T-helper 17 cell (primary cell): ENCODE measurements around the gene SLC25A31. TPM values are rescaled to one million over a fixed set of nuclear protein-coding genes. Genes with fewer than 3 reads are reported as not detected.

Experiments used
- ATAC-seq: fragments of 150-1000 bp; cut with Tn5 transposase; 2 replicates; pipeline ENCODE4 v1.10.0; 2021; ENCODE audit warnings: mild to moderate bottlenecking, moderate library complexity
- DNase-seq, 3 donors: peaks; one replicate each; pipeline versions ENCODE4 v3.0.0 to v3.0.0-alpha.2; 2020 to 2021
- H3K9me3 ChIP-seq: one replicate; pipeline ENCODE4 v1.7.0; 2013; ENCODE audit warnings: low read length, mild to moderate bottlenecking; ENCODE audit not compliant: control insufficient read depth, poor library complexity, severe bottlenecking
- H3K27ac Mint-ChIP-seq: one replicate; pipeline ENCODE4 v1.8.0; 2022; ENCODE audit warnings: mild to moderate bottlenecking, moderate library complexity, mixed read lengths
- H3K27me3 Mint-ChIP-seq: one replicate; pipeline ENCODE4 v1.8.0; 2022; ENCODE audit warnings: mixed read lengths
- H3K36me3 Mint-ChIP-seq: one replicate; pipeline ENCODE4 v1.8.0; 2022; ENCODE audit warnings: low read depth, mixed read lengths
- H3K4me1 Mint-ChIP-seq: one replicate; pipeline ENCODE4 v1.8.0; 2022; ENCODE audit warnings: mild to moderate bottlenecking, mixed read lengths
- H3K4me3 Mint-ChIP-seq: one replicate; pipeline ENCODE4 v1.8.0; 2022; ENCODE audit warnings: mild to moderate bottlenecking, moderate library complexity, mixed read lengths
- total RNA-seq, 4 donors: library from RNA in 2 of 4; stranded (reverse) in 2 of 4; gene quantifications; one replicate each; pipeline ENCODE4 v1.2.3 and lab custom pipeline; 2022 to 2026

Gene SLC25A31
- total RNA-seq (not detected), total RNA-seq (lab: John Stamatoyannopoulos, UW) (0 reads per million in 2 donors)

DNA sequence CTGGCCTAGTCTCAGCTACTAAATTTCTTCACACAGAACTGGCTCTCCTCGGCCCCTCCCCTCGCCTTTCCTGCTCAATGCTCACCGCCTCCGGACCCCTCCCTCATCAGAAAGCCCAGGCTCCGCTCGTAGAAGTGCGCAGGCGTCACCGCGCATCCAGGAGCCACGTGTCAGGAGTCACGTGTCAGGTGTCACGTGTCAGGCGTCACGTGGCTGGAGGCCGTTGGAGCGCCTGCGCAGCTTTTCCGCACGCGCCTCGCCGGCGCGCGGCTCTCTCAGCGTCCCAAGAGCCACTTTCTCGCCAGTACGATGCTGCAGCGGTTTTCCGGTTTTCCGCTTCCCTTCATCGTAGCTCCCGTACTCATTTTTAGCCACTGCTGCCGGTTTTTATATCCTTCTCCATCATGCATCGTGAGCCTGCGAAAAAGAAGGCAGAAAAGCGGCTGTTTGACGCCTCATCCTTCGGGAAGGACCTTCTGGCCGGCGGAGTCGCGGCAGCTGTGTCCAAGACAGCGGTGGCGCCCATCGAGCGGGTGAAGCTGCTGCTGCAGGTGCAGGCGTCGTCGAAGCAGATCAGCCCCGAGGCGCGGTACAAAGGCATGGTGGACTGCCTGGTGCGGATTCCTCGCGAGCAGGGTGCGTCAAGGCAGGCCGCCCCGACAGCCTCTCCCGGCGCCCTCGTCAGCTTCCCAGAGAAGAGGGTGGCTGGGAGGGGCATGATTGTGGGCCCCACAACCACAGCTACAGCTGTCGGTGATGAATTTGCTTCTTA is at the start of gene SLC25A31:
SLC25A31 (plus strand) TSS at position 259 of the 772 bp plus-strand sequence; CDS start at position 405, 146 bp downstream.
- H3K4me1 Mint-ChIP-seq = peaks cover 2% of the 10 kb centered on the region
- DNase-seq (no peak), ATAC-seq (no peak)
- H3K4me3 Mint-ChIP-seq = no peak within 1 kb of the TSS
- H3K27ac Mint-ChIP-seq = no peak within 1 kb of the TSS
- peaks cover 2% of the 10 kb centered on the region for H3K36me3 Mint-ChIP-seq
- peaks cover 17% of the 10 kb centered on the region for H3K27me3 Mint-ChIP-seq
- H3K9me3 ChIP-seq = no peaks in the 10 kb centered on the region

DNA sequence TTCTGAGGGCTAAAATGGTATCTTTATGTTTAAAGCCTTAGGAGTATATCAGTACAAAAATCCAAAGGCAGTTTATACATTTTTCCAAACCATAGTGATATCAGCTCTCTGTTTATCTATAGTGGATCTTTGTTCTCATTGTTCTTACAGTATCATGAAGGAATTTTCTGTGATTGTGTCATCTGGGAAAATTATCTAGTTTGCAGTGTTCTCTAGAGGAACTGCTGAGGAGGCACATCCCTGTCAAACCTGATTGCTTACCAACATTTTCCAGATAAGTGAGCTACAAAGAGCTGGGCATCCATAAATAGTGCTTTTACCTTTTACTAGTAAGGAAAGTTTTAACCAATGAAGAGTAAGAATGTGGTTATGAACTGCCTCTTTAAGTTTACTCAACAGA is 44.9 kb upstream of the SLC25A31 start:
- Mint-ChIP-seq H3K27me3 (no peaks in the 10 kb centered on the region), H3K4me1 (peaks cover 3% of the 10 kb centered on the region), H3K27ac (no peak overlapping the region), H3K4me3 (no peak overlapping the region), H3K36me3 (no peaks in the 10 kb centered on the region)
- ATAC-seq = no peak
- H3K9me3 ChIP-seq = no peaks in the 10 kb centered on the region
- DNase-seq = no peak

DNA sequence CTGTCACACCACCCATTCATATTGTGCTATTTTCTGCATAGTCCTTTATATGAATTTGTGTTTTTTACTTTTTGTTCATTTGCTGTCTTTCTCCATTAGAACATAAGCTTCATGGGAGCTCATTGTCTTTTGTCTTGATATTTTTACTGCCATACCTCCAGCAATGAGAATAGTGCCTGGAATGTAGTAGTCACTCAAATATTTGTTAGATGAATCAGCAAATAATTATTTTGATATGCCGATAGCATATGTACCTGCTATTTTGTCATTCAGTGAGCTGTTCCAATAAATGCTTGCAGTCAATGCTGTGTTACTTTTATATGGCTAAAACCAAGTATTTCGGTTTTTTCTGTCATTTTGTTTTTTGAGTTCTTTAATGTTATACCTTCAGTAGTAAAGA is 43.5 kb upstream of the SLC25A31 start:
- no peak overlapping the region for H3K4me3 Mint-ChIP-seq
- H3K27me3 Mint-ChIP-seq = no peaks in the 10 kb centered on the region
- no peak for ATAC-seq
- no peaks in the 10 kb centered on the region for H3K36me3 Mint-ChIP-seq
- no peaks in the 10 kb centered on the region for H3K9me3 ChIP-seq
- H3K27ac Mint-ChIP-seq = no peak overlapping the region
- H3K4me1 Mint-ChIP-seq = peaks cover 3% of the 10 kb centered on the region
- no peak for DNase-seq

DNA sequence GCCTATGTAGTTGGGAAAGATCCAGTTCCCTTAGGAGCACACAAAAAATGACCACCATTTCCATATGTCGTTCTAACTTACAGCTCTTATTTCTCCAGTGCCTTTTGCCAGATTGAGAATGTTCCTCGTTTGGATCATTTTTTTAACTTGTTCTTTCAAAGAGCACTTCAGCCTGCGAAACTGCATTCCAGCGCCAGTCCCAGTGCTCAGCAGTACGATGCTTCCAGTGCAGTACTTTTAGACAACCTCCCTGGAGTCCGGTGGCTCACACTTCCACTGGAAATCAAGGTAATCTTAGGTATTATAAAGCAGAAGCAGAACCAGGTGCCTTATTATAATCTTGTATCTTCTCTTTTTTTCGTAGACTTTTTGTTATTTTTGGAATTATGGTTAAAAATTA is 42.6 kb upstream of the SLC25A31 start:
- no peak for DNase-seq
- ATAC-seq = no peak
- H3K4me3 Mint-ChIP-seq = no peak overlapping the region
- no peaks in the 10 kb centered on the region for H3K36me3 Mint-ChIP-seq
- H3K4me1 Mint-ChIP-seq = peaks cover 3% of the 10 kb centered on the region
- no peak overlapping the region for H3K27ac Mint-ChIP-seq
- no peaks in the 10 kb centered on the region for H3K27me3 Mint-ChIP-seq
- no peaks in the 10 kb centered on the region for H3K9me3 ChIP-seq

DNA sequence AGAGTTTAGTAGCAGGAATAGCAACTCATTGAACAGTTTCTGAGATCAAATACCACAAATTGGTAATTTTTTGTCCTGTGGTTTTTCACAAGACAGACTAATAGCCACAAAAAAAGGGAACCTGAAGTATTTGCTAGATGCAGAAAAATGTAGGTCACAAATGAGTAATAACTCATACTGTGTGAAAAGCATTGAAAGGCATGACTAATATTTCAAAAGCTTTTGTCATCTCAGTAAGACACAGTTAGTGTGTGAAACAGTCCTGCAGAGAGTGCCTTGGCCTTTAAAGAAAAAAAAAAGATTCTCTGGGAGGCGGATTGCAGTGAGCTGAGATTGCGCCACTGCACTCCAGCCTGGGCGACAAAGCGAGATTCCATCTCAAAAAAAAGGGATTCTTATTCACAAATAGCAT is 31.4 kb upstream of the SLC25A31 start:
- Mint-ChIP-seq H3K36me3 (peaks cover 2% of the 10 kb centered on the region), H3K4me1 (no peaks in the 10 kb centered on the region), H3K27me3 (peaks cover 11% of the 10 kb centered on the region), H3K4me3 (no peak overlapping the region), H3K27ac (no peak overlapping the region)
- DNase-seq = no peak
- ATAC-seq = peak; percentile 20
- no peaks in the 10 kb centered on the region for H3K9me3 ChIP-seq

DNA sequence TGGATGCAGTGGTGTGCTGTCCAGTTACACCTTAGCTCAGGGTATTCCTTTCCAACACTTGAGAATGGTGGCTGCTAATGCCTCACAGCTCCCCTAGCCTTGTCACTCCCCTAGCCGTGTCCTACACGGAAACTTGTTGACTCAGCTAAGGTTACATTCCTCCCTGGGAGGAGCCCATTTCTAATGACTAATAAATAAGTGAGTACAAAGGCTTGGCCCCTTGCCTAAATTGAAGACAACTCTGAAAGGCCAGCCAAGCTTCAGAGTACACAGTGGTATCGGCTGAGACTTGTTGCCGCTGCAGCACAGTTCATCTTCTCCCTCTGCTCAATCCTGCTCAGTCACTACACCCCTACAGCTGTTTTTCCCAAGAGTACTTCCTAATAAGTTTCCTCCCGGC is 21.2 kb upstream of the SLC25A31 start:
- no peak overlapping the region for H3K27ac Mint-ChIP-seq
- H3K4me1 Mint-ChIP-seq = no peaks in the 10 kb centered on the region
- H3K36me3 Mint-ChIP-seq = no peaks in the 10 kb centered on the region
- H3K9me3 ChIP-seq = no peaks in the 10 kb centered on the region
- H3K27me3 Mint-ChIP-seq = peaks cover 17% of the 10 kb centered on the region
- ATAC-seq = no peak
- DNase-seq = no peak
- no peak overlapping the region for H3K4me3 Mint-ChIP-seq

DNA sequence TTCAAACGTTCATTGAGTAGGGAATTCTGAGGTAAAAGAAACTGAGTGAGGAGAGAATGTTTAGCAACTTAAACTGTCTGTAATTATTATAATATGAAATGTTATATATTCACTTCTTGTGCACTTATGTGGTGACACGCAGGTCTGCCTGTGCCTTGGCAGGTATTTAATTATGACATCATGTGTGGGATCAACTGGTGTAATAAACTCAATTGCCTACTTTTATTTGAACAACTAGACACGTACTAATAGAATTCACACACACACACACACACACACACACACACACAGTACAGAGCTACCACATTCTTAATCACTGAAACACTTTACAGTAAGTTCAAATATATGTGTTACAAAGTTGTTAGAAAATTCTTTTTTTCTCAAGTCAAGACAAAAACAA is 20.7 kb upstream of the SLC25A31 start:
- Mint-ChIP-seq H3K36me3 (no peaks in the 10 kb centered on the region), H3K4me3 (no peak overlapping the region), H3K4me1 (no peaks in the 10 kb centered on the region), H3K27me3 (peaks cover 20% of the 10 kb centered on the region), H3K27ac (no peak overlapping the region)
- no peaks in the 10 kb centered on the region for H3K9me3 ChIP-seq
- ATAC-seq = no peak
- DNase-seq = no peak

DNA sequence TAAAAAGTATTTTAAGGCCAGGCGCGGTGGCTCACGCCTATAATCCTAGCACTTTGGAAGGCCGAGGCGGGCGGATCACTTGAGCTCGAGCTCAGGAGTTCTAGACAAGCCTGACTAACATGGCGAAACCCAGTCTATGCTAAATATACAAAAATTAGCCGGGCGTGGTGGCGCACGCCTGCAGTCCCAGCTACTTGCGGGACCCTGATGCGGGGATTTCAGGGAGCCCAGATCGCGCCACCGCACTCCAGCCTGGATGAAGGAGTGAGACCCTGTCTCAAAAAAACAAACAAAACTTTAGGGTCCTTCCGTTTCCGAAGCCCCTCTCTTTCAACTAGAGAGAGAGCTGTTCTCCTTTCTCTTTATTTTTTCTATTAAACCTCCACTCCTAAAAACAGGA is 1.2 kb downstream of the SLC25A31 start:
- no peak for DNase-seq
- Mint-ChIP-seq H3K27ac (no peak overlapping the region), H3K4me1 (peaks cover 2% of the 10 kb centered on the region), H3K36me3 (peaks cover 2% of the 10 kb centered on the region), H3K27me3 (peaks cover 17% of the 10 kb centered on the region), H3K4me3 (no peak overlapping the region)
- ATAC-seq = no peak
- no peaks in the 10 kb centered on the region for H3K9me3 ChIP-seq

DNA sequence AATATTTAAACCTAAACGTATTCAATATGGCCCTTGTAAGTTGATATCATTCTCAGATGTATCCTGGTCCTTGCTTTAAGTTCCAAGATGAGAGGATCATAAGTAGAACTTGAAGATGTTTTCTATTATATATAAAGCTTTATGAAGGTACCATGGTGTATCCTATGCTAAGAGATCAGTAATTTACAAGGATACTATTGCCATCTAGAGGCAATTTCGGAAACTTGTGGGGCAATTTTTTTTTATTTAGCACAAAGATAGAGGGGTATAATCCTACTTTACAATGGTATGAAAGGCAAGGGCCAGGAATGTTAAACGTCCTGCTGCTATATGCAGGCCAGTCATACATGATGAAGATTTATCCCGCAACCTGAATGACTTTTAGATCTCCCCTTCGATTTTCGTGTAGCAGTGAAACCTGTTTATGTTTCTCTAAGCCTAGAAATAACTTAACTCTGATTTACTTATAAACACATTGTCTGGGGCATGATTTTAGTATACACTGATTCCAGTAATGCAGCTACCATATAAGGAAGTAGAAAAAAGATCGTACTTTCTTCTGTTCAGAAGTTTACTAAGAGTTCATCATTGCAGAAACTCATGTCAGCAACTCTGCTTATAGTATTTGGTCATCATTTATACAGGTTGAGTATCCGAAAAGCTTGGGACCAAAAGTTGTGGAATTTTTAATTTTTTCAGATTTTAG is 2.6 kb downstream of the SLC25A31 start:
- Mint-ChIP-seq H3K4me3 (no peak overlapping the region), H3K4me1 (peaks cover 2% of the 10 kb centered on the region), H3K27ac (no peak overlapping the region), H3K36me3 (no peaks in the 10 kb centered on the region), H3K27me3 (peaks cover 4% of the 10 kb centered on the region)
- DNase-seq (no peak), ATAC-seq (no peak)
- no peaks in the 10 kb centered on the region for H3K9me3 ChIP-seq

DNA sequence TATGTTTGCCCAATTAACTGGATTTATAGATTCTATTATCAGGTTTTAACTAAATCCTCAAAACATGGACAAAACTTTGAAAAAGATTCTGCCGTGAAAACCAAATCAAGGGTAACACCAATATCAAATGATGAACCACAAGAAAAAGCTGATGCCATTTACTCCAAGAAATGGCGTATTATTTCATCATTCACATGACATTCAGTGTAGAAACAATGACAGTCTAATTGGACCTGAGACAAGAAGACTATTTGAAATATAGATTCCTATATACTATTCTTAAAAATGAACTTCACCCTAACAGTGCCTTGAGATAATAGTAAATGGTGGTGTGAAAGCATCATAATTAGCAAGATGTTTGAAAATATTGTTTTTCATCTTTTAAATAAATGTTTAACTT is 4.8 kb downstream of the SLC25A31 start:
- Mint-ChIP-seq H3K27ac (no peak overlapping the region), H3K27me3 (peaks cover under 1% of the 10 kb centered on the region), H3K4me1 (peaks cover 2% of the 10 kb centered on the region), H3K4me3 (no peak overlapping the region), H3K36me3 (no peaks in the 10 kb centered on the region)
- DNase-seq (no peak), ATAC-seq (no peak)
- no peaks in the 10 kb centered on the region for H3K9me3 ChIP-seq

DNA sequence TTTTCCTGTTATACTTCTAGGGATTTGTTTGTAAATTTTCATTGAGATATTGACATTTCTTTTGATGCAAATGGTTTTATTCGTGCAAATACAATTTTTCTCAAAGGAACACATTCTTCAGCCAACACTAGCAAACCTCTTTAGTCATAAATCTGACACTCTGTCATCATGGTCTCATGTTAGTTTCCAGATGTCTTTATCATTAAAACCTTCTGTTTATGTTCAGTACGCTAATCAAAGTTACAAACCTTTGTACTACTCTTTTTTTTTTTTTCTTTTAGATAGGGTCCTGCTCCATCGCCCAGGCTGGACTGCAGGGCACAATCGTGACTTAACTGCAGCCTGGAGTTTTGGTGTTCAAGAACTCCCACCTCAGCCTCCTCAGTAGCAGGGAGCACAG is 7.1 kb downstream of the SLC25A31 start:
- H3K27ac Mint-ChIP-seq = no peak overlapping the region
- H3K27me3 Mint-ChIP-seq = peaks cover 8% of the 10 kb centered on the region
- no peaks in the 10 kb centered on the region for H3K9me3 ChIP-seq
- H3K4me3 Mint-ChIP-seq = no peak overlapping the region
- peaks cover 2% of the 10 kb centered on the region for H3K4me1 Mint-ChIP-seq
- no peaks in the 10 kb centered on the region for H3K36me3 Mint-ChIP-seq
- ATAC-seq (no peak), DNase-seq (no peak)

DNA sequence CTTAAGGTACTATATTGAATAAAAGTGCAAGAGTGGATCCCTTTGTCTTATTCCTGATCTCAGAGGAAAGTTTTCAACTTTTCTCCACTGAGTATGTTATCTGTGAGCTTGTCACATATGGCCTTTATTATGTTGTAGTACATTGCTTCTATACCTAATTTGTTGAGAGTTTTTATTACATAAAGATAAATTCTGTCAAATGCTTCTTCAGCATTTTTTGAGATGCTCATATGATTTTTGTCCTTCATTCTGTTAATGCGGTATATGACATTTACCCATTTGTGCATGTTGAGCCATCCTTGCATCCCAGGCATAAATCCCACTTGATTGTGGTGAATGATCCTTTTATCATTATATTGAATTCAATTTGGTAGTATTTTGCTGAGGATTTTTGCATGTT is 11.0 kb downstream of the SLC25A31 start:
- H3K27ac Mint-ChIP-seq = no peak overlapping the region
- no peaks in the 10 kb centered on the region for H3K4me1 Mint-ChIP-seq
- DNase-seq = no peak
- H3K9me3 ChIP-seq = no peaks in the 10 kb centered on the region
- no peak for ATAC-seq
- peaks cover 18% of the 10 kb centered on the region for H3K27me3 Mint-ChIP-seq
- no peak overlapping the region for H3K4me3 Mint-ChIP-seq
- no peaks in the 10 kb centered on the region for H3K36me3 Mint-ChIP-seq

DNA sequence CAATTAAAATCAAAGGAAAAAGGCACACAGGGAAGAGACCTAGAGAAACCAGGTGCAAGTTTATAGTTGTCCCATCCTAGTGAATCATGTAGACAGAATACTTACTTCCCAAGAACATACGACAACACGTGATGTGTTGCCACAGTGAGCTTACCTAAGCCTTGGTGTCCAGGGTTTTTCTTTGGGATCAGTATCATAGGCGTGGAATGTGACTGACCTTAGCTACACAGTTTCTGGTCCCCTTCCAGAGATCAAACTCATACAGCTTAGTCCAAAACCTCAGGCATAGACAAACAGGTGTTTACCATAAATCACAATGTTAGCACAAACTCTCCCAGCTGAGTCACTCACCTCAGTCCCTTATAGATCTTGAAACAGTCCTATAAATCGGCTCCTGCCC is 17.7 kb downstream of the SLC25A31 start:
- H3K4me3 Mint-ChIP-seq = no peak overlapping the region
- H3K4me1 Mint-ChIP-seq = no peaks in the 10 kb centered on the region
- DNase-seq (no peak), ATAC-seq (no peak)
- peaks cover 18% of the 10 kb centered on the region for H3K27me3 Mint-ChIP-seq
- H3K9me3 ChIP-seq = peaks cover 5% of the 10 kb centered on the region
- H3K27ac Mint-ChIP-seq = no peak overlapping the region
- H3K36me3 Mint-ChIP-seq = no peaks in the 10 kb centered on the region

DNA sequence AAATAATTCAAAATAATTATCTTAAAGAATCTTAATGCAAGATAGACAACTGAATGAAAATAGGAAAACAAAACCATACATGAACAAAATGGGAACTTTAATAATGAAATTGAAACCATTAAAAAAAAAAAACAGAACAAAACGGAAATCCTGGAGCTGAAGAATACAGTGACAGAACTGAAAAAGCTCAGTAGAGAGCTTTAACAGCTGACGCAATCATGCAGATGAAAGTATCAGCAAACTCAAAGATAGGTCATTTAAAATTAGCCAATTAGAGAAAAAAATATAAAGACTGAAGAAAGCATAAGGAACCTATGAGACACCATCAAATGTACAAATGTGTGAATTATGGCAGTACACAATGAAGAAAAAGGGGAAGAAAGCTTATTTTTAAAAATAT is 18.8 kb downstream of the SLC25A31 start:
- H3K27ac Mint-ChIP-seq = no peak overlapping the region

More for the DNA sequence above, 18.8 kb downstream of the SLC25A31 start:
- Mint-ChIP-seq H3K27me3 (peaks cover 25% of the 10 kb centered on the region), H3K36me3 (no peaks in the 10 kb centered on the region), H3K4me3 (no peak overlapping the region), H3K4me1 (no peaks in the 10 kb centered on the region)
- ATAC-seq (no peak), DNase-seq (no peak)
- H3K9me3 ChIP-seq = peaks cover 5% of the 10 kb centered on the region
